LNCAP (cell line): ENCODE results near the gene CNTFR.

Experiments
- TF ChIP-seq, protein P1 (sequence below): fragments of 450-650 bp; IDR thresholded peaks from 2 replicates; pipeline ENCODE4 v1.5.1; 2017; ENCODE audit warnings: mild to moderate bottlenecking

CNTFR gene

DNA sequence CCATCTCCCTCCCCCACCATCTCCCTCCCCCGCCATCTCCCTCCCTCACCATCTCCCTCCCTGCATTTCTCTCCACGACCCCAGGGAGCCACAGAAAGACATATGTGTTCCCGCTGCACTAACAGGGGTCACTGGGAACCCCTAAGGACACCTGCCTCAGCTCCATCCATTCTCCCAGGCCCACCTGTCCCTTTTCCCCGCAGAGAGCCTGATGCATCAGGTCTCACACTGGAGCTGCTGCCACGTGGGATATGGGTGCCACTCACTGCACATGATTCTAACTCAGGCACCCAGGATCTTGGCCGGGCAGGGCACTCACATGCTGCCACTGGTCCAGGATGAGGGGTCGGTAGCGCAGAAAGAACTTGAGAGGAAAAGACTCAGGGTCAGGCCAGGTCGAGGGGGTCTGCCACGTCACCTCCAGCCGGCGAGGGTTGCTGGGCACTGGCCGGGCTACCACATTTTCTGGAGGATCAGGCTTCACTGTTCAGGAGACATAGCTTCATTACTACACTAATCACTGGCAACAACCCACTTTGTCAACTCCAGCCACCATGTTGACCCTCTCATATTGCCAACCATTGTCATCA lies 33.5 kb downstream of the CNTFR start:
- TF ChIP-seq, protein P1, sequence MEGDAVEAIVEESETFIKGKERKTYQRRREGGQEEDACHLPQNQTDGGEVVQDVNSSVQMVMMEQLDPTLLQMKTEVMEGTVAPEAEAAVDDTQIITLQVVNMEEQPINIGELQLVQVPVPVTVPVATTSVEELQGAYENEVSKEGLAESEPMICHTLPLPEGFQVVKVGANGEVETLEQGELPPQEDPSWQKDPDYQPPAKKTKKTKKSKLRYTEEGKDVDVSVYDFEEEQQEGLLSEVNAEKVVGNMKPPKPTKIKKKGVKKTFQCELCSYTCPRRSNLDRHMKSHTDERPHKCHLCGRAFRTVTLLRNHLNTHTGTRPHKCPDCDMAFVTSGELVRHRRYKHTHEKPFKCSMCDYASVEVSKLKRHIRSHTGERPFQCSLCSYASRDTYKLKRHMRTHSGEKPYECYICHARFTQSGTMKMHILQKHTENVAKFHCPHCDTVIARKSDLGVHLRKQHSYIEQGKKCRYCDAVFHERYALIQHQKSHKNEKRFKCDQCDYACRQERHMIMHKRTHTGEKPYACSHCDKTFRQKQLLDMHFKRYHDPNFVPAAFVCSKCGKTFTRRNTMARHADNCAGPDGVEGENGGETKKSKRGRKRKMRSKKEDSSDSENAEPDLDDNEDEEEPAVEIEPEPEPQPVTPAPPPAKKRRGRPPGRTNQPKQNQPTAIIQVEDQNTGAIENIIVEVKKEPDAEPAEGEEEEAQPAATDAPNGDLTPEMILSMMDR, result no peak

DNA sequence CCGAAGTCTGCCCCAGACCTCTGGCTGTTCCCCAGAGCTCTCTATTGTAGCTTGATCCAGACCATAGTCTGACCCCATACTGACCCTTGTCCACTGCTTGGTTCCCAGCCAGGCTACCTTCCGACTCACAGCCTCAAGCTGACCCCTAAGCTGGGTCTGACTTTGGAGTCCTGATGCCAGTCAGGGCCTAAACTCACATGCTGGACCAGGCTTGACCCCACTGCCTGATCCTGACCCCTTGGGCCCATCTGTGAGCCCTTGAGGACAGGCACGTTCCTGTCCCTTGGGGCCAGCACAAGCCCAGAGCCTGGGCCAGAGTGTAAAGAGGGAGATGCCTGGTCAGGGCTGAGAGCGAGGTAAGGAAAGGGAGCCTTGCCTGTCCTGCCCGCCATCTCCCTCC lies 34.0 kb downstream of the CNTFR start:
- TF ChIP-seq, protein P1, result no peak

DNA sequence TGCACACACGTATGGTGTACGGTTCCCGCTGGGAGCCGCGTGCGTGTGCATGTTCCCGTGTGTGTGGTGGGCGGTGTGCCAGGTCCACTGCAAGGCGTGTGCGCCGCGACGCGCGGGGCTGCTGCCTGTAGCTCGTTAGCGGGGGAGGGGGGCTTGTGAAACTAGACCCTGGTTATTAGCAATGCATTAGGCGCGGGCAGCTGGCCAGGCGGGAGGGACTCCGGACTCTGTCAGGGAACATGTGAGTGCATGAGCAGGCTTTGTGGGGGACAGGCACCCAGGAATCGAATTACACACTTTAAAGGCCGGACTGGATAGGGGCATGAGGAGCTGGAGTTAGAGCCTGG lies 34.5 kb downstream of the CNTFR start:
- TF ChIP-seq, protein P1, result no peak

DNA sequence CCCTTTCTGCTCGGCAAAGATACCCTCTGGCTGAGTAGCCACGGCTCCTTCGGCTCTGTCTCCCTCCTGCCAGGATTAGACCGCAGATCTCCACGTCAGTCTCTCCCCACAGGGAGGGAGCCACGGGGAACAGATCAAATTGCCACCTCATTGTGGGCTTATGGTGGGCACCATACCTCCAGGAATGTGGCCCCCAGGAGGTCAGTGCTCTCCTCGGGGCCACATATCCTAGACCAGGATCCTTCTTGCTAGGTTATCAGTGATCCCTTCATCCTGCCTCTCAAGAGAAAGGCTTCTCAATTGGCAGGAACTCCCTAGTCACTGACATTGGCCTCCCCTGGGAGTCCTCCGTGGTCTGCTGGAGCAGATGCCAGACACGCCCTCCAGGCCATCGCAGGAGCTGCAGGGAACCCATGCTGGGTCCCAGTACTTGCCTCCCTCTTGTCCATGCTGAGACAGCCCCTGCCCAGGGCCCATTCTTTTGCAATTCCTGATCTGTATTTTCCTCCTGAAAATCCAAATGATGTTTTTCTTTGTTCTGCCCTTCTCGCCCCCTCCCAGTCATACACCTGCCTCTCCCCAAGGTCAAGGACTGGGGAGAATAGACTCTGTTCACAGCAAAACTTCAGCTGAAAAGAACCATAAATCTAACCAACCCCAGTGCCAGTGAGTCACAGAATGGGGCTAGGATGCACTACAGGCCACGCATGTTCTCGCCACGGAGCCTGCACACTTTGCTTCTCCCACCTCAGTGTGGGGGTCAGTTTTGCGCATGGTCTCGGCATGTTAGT lies 35.1 kb downstream of the CNTFR start:
- TF ChIP-seq, protein P1, result no peak

DNA sequence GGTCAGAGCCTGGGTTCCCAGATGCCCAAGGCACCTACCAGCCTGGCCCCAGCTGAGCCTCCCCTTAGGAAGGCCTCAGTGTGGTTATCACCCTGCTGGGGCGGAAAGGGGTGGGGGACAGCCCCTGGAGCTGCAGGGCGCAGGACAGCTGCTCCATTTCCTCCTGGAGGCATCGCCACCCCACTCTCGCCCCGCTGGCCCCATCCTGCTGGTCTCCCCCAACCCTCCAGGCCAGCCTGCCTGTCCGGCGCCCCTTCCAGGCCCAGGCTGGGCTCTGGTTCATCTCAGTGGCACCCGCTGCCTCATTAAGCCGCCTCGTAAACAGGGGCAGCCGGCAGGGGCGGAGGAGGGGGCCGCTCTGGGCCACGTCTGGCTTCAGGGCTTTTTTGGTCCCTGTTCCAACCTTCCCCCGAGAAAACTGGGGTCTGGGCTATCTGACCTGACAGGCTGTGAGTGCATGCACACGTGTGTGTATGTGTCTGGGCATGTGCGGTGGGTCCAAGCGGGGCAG lies 36.0 kb downstream of the CNTFR start:
- TF ChIP-seq, protein P1, result no peak

DNA sequence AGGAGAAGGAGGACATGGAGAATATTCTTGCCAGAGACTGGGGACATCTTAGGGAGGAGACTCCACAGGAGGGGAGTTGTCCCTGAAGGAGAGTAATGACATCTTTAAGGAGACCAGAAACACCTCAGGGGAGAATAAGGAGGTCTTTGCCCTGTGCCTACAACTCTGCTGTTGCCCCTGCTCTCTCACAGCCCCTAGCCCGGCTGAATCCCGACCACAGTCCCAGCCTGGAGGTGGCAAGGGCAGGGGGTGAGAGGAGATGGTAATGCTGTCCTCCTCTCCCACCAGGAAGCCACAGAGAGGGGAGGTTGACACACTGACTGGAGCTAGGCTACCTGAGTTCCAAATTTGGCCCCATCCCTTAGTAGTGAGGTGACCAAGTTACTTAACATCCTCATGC lies 36.5 kb downstream of the CNTFR start:
- TF ChIP-seq, protein P1, result no peak

DNA sequence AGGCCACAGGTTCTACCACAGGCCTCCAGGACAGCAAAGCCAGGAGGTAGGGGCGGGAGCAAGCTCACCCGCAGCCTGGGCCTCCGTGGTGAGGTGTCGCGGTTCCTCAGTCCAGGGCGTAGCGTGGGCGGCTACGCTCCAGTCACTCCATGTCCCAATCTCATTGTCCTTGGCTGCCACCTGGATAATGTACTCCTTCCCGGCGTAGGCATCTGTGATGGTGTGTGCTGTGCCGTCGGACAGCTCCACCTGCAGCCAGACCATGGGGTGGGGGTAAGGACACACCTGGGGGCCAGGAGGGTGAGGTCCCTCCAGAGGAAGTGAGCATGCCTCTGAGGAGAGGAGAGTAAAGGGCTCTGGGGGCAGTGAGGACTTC lies 36.9 kb downstream of the CNTFR start:
- TF ChIP-seq, protein P1, result no peak
